Hindlimb muscle (tissue), 1 donor: ENCODE results near the gene BZW1. TPM values are rescaled to one million over a fixed set of nuclear protein-coding genes. Genes with fewer than 3 reads are reported as not detected.

Experiments
- DNase-seq: peaks from one replicate; pipeline ENCODE4 v3.0.0-alpha.2; 2013
- polyA plus RNA-seq: library from polyadenylated mRNA; unstranded; fragments of 120-200 nt; gene quantifications from one replicate; pipeline ENCODE4 v1.2.1, GENCODE V29; 2013; ENCODE audit not compliant: insufficient read length

BZW1 gene
- polyA plus RNA-seq, 1 donor = 105 TPM

DNA sequence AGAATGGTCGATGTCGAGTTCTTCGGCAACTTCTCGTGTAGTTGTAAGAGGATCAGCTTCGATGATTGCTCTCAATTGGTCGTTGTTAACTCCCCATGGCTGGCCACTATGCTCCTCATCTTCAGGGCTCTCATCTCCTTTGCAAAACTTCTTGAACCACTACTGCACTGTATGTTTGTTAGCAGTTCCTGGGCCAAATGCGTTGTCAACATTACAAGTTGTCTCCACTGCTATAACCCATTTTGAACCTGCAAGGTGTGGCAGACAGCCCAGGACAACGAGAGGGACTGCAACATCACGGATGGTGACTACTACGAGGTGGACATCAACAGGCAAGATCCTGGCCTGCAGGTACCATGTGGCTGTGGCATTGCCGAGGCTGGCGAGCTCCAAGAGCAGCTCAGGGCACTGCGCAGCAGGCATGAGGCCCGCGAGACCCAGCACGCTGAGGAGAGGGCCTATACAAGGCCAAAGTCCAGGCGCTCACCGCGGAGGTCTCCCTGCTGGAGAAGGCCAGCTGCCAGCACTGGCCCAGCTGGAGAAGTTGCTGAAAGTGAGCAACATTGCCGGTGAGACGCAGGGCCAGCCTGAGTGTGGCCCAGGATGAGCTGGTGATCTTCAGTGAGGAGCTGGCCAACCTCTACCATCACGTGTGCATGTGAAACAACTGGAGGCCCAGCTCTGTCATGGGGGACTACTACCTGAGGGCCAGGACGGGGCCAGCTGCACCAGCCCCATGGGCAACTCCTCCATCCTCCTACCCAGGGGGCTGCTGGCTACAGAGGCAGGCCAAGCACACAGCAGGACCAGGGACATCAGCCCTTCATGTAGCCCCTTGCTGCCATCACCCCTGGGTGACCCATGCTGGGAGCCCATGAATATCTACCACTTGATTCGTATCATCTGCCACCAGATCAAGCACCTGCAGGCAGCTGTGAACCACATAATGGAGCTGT lies 32.6 kb downstream of the BZW1 start:
- no peak for DNase-seq

DNA sequence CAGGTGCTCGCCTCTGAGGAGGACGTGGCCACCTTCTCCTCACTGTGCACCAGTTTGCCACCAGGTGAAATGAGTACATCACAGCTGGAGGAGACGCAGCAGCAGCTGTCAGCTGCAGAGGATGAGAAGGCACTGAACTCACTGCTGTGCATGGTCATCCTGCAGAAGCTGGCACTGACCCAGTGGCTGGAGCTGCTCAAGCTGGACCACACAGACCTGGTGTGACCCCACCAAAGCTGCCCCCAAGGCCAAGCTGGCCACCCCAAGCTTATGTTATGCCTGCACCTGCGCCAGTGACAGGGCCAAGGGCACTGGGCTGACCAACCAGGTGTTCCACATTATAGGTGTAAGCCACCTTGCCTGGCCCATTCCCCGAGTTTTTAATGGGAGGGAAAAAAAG lies 33.5 kb downstream of the BZW1 start:
- DNase-seq = no peak

DNA sequence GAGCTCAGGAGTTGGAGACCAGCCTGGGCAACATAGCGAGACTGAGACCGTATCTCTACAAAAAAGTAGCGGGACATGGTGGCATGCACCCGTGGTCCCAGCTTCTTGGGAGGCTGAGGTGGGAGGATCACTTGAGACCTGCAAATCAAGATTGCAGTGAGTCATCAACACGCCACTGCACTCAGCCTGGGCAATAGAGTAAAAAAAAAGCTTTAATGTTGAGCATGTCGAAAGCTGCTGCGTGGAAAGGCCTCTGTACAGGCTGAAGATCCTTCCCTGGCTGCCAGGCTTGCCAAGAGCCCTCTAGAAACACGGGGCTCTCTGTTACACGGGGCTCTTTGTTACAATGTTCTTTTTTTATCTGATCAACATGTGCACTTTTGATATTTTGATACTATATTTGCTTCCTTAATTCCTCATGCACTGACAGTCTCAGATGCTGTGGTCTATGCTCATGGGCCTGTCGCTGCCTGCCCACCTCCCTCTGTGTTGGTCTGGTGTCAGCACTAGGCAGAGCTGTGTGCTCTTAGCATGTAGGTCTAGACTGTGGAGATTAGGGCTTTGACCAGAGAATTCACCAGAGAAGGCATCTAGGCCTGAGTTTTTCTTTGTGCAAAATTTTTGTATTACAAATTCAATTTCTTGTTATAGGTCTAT lies 34.1 kb downstream of the BZW1 start:
- DNase-seq = no peak

DNA sequence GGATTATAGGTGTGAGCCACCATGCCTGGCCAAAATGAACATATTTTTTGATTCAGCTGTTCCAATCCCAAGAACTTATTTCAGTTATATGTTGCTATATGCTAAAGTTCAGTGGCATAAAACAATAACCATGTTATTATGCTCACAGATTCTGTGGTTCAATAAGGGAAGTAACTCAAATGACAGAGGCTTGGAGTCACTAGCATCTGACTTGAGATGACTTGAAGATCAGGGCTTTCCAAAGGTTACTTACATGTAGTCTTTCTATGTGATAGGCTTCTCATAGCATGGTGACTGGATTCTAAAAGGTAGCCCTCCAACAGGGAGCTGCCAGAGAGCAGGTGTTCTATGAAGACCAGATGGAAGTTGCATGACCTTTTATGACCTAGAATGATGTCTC lies 35.6 kb downstream of the BZW1 start:
- no peak for DNase-seq

DNA sequence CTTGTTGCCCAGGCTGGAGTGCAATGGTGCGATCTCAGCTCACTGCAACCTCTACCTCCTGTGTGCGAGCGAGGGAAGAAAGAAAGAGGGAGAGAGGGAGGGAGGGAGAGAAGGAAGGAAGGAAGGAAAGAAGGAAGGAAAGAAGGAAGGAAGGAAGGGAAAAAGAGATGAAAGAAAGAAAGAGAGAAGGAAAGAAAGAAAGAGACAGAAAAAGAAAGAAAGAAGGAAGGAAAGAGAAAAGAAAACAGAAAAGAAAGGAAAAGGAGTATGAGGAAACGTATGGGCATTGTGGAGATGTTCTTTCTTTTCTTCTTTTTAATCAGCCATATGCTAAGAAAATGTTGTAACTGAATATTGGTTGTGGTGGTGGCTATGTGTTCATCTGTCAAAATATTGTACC lies 36.2 kb downstream of the BZW1 start:
- DNase-seq = no peak

DNA sequence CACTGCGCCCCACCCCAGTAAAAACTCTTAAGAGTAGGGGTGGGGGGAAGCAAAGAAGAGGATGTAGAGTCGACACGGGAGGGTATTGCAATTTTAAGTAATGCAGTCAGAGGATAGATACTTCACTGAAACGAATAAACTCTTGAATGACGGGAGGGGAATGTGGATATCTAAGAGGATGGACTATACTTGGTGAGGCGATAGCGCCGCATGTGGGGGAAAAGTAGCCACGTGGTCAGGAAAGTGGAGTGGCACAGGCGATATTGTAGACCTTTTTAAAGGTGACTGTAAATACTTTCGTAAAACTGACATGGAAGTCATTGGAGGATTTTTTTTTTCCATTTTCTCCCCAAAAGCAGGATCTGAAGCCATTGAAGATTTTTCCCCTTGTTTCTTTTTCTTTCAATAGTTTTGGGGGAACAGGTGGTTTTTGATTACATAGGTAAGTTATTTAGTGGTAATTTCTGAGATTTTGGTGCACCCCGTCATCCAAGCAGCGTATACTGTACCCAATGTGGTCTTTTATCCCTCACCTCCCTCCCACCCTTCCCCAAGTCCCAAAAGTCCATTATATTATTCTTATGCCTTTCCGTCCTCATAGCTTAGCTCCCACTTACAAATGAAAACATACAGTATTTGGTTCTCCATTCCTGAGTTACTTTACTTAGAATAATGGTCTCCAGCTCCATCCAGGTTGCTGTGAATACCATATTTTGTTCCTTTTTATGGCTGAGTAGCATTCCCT lies 39.0 kb downstream of the BZW1 start:
- DNase-seq = no peak

DNA sequence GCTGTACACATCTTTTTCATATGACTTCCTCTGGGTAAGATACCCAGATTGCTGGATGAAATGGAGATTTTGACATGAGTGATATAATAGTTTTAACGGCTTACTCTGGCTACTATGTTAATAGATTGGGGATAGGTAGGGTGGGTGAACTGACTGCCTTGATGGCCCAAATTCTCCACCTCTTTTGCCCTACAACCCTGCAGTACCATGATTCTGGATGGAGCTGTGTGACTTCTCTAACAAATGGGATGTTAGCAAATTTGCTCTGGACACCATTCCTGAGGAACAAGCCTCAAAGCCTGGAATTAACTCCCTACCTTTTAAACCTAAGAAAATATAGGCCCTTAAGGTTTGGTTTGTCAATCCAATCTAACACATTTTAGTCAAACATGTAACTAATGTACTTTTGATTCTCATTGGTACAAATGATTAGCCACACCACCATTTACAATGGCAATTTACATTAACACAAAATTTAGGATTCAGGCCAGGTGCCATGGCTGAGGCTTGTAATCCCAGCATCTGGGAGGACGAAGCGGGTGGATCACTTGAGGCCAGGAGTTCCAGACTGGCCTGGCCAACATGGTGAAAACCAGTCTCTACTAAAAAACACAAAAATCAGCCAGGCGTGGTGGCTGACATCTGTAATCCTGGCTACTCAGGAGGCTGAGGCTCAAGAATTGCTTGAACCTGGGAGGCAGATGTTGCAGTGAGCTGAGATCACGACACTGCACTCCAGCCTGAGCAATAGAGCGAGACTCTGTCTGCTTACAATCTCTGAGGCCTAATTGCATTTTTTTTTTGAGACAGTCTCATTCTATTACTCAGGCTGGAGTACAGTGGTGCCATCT lies 39.9 kb downstream of the BZW1 start:
- DNase-seq = no peak

DNA sequence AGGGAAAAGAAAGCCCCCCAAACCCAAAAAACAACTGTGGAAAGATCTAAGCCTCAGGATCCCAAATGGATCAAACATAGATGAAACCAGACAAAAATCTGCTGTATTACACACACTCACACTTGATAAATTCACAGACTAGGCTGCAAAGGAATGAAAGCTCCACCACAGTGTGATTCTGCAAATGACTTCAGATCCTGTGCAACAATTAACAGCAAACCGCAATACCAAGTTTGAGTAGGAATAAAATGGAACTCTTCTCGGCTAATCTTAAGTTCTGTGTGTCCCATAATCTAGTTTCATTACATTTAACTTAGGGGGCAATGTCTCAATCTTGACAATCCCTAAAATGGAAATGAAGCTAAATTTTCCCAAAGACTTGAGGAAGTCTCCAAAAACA lies 40.9 kb downstream of the BZW1 start:
- no peak for DNase-seq

DNA sequence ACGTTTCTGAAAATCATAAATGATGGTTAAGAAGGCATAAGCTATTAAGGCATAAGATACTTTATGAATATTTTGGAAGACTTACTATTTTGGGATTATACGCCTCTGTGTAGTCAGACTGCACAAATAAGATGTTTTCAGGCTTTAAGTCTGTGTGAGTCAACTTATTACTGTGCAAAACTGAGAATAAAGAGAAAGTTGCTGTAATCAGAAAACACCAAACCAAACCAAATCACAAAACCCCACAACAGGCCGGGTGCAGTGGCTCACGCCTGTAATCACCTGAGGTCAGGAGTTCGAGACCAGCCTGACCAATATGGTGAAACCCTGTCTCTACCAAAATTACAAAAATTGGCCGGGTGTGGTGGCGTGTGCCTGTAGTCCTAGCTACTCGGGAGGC lies 45.1 kb downstream of the BZW1 start:
- no peak for DNase-seq

DNA sequence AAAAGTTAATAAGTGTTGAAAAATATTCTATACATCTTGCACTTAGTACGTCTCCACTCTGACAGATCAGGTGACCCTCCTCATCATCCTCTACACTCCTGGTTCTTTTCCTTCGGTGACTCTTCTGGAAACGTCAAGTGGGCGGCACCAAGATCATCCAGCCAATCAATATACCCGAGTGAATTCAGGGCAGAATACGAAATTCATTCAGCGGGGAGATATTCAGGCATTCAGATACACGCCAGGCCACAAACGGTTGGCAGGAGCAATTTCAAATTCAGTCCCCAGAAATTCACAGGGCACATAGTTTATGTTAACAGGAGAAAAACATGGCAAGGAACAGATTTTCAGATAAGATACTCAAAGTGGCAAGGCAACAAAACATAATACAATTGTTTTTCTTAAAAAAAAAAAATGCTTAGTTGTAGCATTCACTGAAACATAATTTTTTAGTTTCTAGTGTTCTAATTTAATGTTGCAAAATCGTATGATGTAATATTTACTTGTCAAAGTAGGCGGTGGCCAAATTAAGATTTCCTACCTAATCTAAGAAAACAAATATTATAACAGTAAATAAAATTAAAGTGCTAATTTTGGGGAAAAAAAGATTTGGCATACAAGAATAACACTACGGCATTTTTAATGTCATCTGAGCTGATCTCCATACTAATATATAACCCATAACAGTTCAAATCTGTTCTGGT lies 48.5 kb downstream of the BZW1 start:
- DNase-seq = no peak

DNA sequence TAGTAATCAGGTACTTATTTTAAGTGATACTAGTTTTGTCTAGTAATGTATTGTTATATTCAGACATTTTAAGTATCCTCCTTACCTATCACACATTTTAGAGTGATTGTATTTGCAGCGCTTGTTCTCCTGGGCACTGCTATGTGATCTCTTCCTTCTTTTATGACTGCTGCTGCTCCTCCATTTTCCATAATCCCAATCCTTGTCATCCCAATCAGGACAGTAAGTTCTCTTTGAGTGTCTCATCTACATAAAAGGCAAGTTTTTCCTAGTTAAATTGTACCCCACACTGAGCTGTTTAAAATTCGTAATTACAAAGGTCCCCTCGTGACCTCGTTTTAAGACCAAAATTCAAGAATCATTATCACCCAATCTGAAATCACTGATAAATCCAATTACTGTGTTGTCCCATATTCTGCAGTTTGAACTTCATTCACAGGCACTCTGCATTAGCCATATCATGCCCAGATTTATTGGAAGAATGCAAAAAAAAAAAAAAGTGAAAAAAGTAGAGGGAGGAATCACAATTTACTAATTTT lies 50.0 kb downstream of the BZW1 start:
- peak; percentile 14 for DNase-seq

DNA sequence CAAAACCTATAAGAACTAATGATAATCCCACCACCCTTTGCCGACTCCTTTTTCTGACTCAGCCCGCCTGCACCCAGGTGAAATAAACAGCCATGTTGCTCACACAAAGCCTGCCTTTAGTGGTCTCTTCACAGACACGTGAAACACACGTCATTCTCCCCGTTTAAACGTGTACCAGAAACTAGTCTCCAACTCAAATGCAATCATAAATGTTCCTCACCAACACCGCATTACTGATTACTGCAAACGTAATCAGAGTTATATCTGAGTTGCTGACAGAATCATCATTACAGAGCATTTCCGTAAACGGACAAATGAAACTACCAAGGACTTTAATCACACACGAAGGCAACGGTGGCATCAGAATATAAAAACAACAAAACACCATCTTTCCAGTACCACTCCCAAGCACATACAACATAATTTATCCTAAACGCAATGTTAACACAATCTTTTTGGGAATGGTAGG lies 50.9 kb downstream of the BZW1 start:
- peak; percentile 65 for DNase-seq

DNA sequence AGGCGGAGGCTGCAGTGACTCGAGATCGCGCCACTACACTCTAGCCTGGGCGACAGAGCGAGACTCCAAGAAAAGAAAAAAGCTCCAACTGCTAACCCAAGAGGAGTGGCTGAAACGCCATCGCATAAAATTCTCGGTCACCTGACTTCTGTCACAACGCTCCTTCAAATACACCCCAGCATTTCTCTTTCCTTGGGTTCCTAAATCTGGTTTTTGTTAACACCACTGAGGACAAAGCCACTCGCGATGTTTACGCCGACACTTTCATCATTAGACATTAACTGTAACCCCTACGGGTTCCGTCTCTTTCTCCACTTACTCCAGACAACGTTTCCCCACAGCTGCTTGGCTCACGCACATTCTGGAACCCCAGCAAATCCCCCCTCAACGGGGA lies 52.1 kb downstream of the BZW1 start:
- DNase-seq = no peak

DNA sequence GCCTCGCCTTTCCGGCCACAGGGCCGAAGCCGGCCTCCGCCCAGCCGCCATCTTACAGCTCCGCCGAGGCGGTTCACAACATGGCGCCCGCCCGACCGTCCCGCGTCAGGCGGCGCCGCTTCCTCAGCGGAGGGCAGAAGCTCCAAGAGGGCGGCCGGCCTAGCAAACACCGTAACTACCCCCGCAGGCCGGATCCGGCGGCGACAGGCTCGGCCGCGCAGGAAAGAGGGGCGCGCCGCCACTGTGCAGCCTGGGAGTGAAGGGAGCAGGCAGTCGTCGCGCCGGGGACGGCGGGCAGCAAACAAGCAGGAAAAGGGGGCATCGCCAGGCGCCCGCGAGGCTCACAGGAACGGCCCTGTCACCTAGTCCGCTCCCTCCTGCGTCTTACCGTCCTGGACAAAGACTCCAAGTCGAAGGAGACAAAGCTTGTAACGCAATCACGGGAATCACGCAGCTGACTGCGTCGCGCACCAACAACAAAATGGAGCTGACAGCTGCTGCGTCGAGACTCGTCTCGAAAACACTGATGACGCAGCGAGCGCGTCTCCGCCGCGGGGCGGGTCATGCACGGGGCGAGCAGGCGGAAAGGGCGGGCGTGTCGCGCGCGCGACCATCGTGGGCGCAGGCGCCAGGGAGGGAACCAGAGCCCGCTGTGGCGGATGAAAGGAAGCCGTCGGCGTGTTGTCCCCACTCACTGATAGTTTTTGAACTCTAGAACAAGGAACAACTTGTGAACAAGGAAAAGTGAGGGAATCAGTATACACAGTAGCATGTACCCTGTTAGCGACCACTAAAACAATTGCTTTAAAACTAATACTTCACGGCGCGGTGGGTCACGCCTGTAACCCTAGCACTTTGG lies 52.7 kb downstream of the BZW1 start, which contains the start of gene CLK1:
CLK1 (minus strand) TSS at position 483 of the 859 bp plus-strand sequence. CDS start 2,796 bp downstream, outside the sequence.
- peak; percentile 99 for DNase-seq

DNA sequence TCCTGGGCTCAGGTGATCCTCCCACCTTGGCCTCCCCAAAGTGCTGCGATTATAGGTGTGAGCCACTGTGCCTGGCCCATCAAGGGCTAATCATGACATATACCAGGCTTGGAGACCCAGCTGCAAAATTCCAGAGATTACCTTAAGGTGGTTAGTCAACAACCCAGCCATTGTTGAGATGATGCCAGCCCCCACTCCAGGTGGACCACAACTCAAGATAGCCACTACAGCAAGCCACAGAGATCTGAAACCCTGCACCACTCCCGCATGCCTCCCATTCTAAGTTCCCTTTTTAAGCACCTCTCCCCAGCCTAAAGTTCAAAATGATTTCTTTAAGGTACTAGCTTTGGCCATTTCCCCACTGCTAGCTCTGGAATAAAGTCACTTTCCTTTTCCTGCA lies 57.3 kb downstream of the BZW1 start:
- DNase-seq = no peak

DNA sequence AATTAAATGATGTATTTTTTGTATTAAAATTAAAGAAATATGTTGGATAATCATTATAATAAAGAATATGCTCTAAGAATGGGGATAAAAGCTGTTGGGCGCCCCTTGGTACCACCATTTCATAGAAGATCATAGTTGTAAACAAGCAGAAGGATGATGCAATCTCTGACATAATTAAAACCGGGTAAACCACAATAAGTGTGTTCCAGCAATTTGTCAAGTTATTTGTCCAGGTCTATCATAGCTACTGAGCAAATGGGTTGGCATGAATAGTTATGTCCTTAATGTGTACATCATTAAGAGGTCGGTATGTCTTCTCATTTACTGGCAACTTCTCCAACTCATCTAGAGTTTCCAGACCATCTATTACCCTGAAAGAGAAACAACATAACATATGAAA lies 59.4 kb downstream of the BZW1 start:
- no peak for DNase-seq

DNA sequence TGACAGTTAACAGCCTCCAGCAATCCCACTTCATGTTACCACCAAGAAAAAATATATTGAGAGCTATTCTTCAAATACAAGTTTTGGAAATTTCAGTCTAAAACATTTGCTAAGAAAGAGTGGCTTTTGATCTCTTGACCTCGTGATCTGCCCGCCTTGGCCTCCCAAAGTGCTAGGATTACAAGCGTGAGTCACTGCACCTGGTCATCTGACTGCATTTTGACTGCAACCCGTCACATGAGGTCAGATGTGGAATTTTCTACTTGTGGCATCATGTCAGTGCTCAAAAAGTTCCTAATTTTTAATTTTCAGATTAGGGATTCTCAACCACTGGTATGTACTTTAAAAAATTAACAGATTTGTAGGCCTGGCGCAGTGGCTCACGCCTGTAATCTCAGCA lies 61.9 kb downstream of the BZW1 start:
- no peak for DNase-seq
